K562 (cell line): ENCODE results near the gene WNT3. TPM values are rescaled to one million over a fixed set of nuclear protein-coding genes. Genes with fewer than 3 reads are reported as not detected.

Source experiments
- ATAC-seq: fragments of 200-7000 bp; cut with Tn5 transposase; 3 replicates; pipeline ENCODE4 v1.9.1; 2020; ENCODE audit warnings: moderate library complexity
- BruUV-seq: library from RNA; stranded (reverse); fragments of 400-500 nt; replicated peaks from 2 replicates; lab custom pipeline; 2021; lab: Mats Ljungman, UMichigan
- CTCF ChIA-PET: fragments of 300-600 bp; formaldehyde crosslinking; extraction: SDS; loops from one replicate; lab custom pipeline; 2021; ENCODE audit warnings: low intra/inter-chr PET ratio; lab: Yijun Ruan, JAX
- POLR2A ChIA-PET: fragments of 300-600, 350-650 bp; sonication (Branson Sonifier 250); formaldehyde crosslinking; extraction: SDS; loops from one replicate; lab custom pipeline; 2021; ENCODE audit warnings: antibody characterized with exemption, inconsistent platforms; lab: Yijun Ruan, JAX
- DNase-seq, 4 experiments: peaks; one replicate each; pipeline versions ENCODE4 v3.0.0 to v3.0.0-alpha.2; 2011 to 2018; ENCODE audit warnings: low spot score in 3 of 4, mixed read lengths in 3 of 4; ENCODE audit errors: extremely low read depth in 1 of 4
- FAIRE-seq: peaks from 2 replicates; lab custom pipeline; 2011; peaks lifted over from hg19 to GRCh38; lab: Jason Lieb, UNC
- H2AFZ ChIP-seq: 2 replicates; pipeline ENCODE4 v1.6.0; 2011; ENCODE audit warnings: low read depth, low read length, control low read depth, inconsistent platforms
- H3K27ac ChIP-seq: fragments of 200-600 bp; 3 replicates; pipeline ENCODE4 v1.8.0; 2011; ENCODE audit warnings: low read depth, mild to moderate bottlenecking, control low read depth, inconsistent platforms, low read length, moderate library complexity, mixed read lengths; ENCODE audit errors: extremely low read depth
- H3K27me3 ChIP-seq, 2 experiments: fragments of 300-600 bp in 1 of 2; 2 replicates in 1 of 2; 3 replicates in 1 of 2; pipeline versions ENCODE4 v1.6.0 to v1.8.0; 2011; ENCODE audit warnings: inconsistent platforms in 2 of 2, low read length in 2 of 2, mild to moderate bottlenecking in 1 of 2, mixed read lengths in 1 of 2, moderate library complexity in 1 of 2; ENCODE audit not compliant: control insufficient read depth in 2 of 2, insufficient read depth in 2 of 2
- H3K36me3 ChIP-seq: fragments of 300-600 bp; 3 replicates; pipeline ENCODE4 v1.8.0; 2011; ENCODE audit warnings: mild to moderate bottlenecking, low read length, inconsistent platforms; ENCODE audit not compliant: control insufficient read depth, insufficient read depth
- H3K4me1 ChIP-seq, 2 experiments: fragments of 200-600 bp in 1 of 2; replicated peaks in 1 of 2; 2 replicates in 1 of 2; 3 replicates in 1 of 2; pipeline versions ENCODE4 v1.5.1 to v1.8.0; 2011; ENCODE audit warnings: inconsistent platforms in 2 of 2, low read length in 2 of 2, mild to moderate bottlenecking in 1 of 2, mixed read lengths in 1 of 2, moderate library complexity in 1 of 2; ENCODE audit not compliant: control insufficient read depth in 2 of 2, insufficient read depth in 2 of 2
- H3K4me2 ChIP-seq: 2 replicates; pipeline ENCODE4 v1.6.1; 2011; ENCODE audit warnings: low read length, control low read depth, inconsistent platforms, mixed read lengths; ENCODE audit not compliant: insufficient read depth
- H3K4me3 ChIP-seq: fragments of 200-600 bp; sonication (generic), shearing (Covaris generic); 2 replicates; pipeline ENCODE4 v1.5.1; 2016; ENCODE audit warnings: control low read depth, inconsistent platforms
- H3K79me2 ChIP-seq: fragments of 200-600 bp; 3 replicates; pipeline ENCODE4 v1.8.0; 2011; ENCODE audit warnings: low read length, inconsistent platforms; ENCODE audit not compliant: control insufficient read depth, insufficient read depth
- H3K9ac ChIP-seq, 2 experiments: 2 replicates each; pipeline versions ENCODE4 v1.6.0 to v1.6.1; 2011; ENCODE audit warnings: low read depth in 2 of 2, low read length in 2 of 2, control low read depth in 1 of 2, inconsistent platforms in 1 of 2, mild to moderate bottlenecking in 1 of 2, mixed read lengths in 1 of 2; ENCODE audit not compliant: insufficient read depth in 1 of 2
- H3K9me1 ChIP-seq: one replicate; pipeline ENCODE4 v1.6.0; 2011; ENCODE audit warnings: inconsistent platforms, mild to moderate bottlenecking, low read length, moderate library complexity; ENCODE audit not compliant: control insufficient read depth, insufficient read depth
- H3K9me3 ChIP-seq: replicated peaks from 2 replicates; pipeline ENCODE4 v1.5.1; 2011; ENCODE audit warnings: low read depth, low read length, inconsistent platforms; ENCODE audit not compliant: control insufficient read depth, insufficient read depth
- H4K20me1 ChIP-seq: replicated peaks from 2 replicates; pipeline ENCODE4 v1.6.1; 2011; ENCODE audit warnings: low read length, inconsistent platforms, mixed read lengths; ENCODE audit not compliant: control insufficient read depth, insufficient read depth
- CREBBP ChIP-seq: IDR thresholded peaks from one replicate; pipeline ENCODE4 v1.6.1; 2012; ENCODE audit warnings: low read depth, mild to moderate bottlenecking, control low read depth, inconsistent platforms, low read length
- PTRF ChIP-seq: fragments of 450-650 bp; IDR thresholded peaks from 2 replicates; pipeline ENCODE4 v1.6.1; 2016; ENCODE audit warnings: mild to moderate bottlenecking, missing genetic modification characterization, missing compliant biosample characterization
- TOE1 ChIP-seq, 2 experiments: fragments of 450-650 bp in 1 of 2; sonication (generic) in 1 of 2; formaldehyde crosslinking in 1 of 2; IDR thresholded peaks; 2 replicates each; pipeline versions ENCODE4 v1.7.1 to v1.8.0; 2016 to 2022; ENCODE audit warnings: borderline replicate concordance in 2 of 2, mild to moderate bottlenecking in 2 of 2, antibody characterized with exemption in 1 of 2, inconsistent platforms in 1 of 2, low read depth in 1 of 2, missing genetic modification reagents in 1 of 2, moderate library complexity in 1 of 2
- WGBS: fragments of 100-300 bp; shearing (Covaris generic); methylation state at CpG from one replicate; pipeline ENCODE4 v1.1.6; 2016; ENCODE audit warnings: low coverage, mixed read lengths; ENCODE audit not compliant: insufficient coverage; ENCODE audit errors: missing lambda C conversion rate; 5-methylcytosine and 5-hydroxymethylcytosine counted together
- in situ Hi-C: fragments of 300-500 bp; cut with MboI; formaldehyde crosslinking; loops from 4 replicates; pipeline ENCODE4 v1.15.0; 2018; ENCODE audit warnings: inconsistent platforms, mixed read lengths
- intact Hi-C: fragments of 100-400 bp; cut with micrococcal nuclease; formaldehyde crosslinking; loops from 2 replicates; pipeline ENCODE4 v1.14.2; 2022
- polyA plus RNA-seq, 8 experiments: library from polyadenylated mRNA; depleted of rRNA in 4 of 8; stranded (reverse) in 5 of 8; unstranded in 3 of 8; fragments of >200 nt; fragmentation: Nextera tagmentation in 2 of 8; fragmentation: Illumina TruSeq in 1 of 8; extraction: Ambion mirVana in 2 of 8; extraction: Trizol in 1 of 8; gene quantifications; 2 replicates each; pipeline versions ENCODE4 v1.2.1 to v1.2.3, GENCODE V29; 2011 to 2014; ENCODE audit warnings: inconsistent platforms in 1 of 8, missing spikeins in 1 of 8
- total RNA-seq, 7 experiments: library from RNA; depleted of rRNA in 6 of 7; stranded (reverse); fragments of >200 nt in 6 of 7; fragmentation: Illumina TruSeq in 2 of 7; extraction: Trizol in 2 of 7; gene quantifications; 2 replicates each; pipeline versions ENCODE4 v1.2.1 to v1.2.3, GENCODE V29; 2011 to 2021; ENCODE audit warnings: low replicate concordance in 1 of 7

WNT3 gene
- total and polyA plus RNA-seq, 9 of the 15 experiments (the other 6 are each of a cell fraction or from before 2014, with no cell fraction given): 1.5 to 6.1 (median 3.3) TPM

DNA sequence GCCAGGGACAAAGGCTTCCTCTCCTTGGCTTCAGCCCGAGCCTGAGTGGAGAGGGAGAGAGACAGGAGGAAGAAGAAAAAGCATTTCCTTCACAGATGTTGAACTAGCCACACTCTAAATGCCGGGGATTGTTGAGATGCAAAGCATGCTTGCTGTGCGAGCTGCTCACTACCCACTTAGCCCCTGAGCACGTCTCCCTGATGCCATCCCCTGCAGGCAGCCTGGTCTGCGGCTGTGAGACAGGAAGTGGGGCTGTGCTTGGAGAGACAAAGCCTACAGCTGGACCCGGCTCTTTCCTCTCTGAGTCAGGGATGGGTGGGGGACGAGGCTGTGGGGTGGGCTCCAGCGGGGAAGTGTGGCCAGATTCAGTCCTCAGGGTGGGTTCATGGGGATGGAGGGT, 46.6 kb upstream of the WNT3 start:
- ChIA-PET CTCF (no interaction called here), POLR2A (interaction anchor here (1.1 kb wide), 1 partner anchor 36 kb away, joined by 4 read pairs; no protein-coding TSS in a partner anchor)
- FAIRE-seq: no peak
- no peak overlapping the region for H3K4me3 ChIP-seq
- H3K36me3 ChIP-seq: no peaks in the 10 kb centered on the region
- no peak overlapping the region for H3K4me2 ChIP-seq
- H3K27me3 ChIP-seq: peaks cover 16 to 49% of the 10 kb centered on the region in 2 experiments
- BruUV-seq: no TSS peak
- ATAC-seq: no peak
- no peak overlapping the region for H3K27ac ChIP-seq
- H3K9me3 ChIP-seq: 0 out of 2 replicates have a peak, but pooled peaks cover 2% of the 10 kb centered on the region
- in situ Hi-C loops: no loop called here
- H3K9me1 ChIP-seq: no peaks in the 10 kb centered on the region
- 0% methylated on average over 7 of the region's 8 CpGs for WGBS
- H3K79me2 ChIP-seq: no peaks in the 10 kb centered on the region
- peaks cover 13% of the 10 kb centered on the region; the same call in 1 of the 2 replicates for H4K20me1 ChIP-seq
- no peak overlapping the region for H3K9ac ChIP-seq
- H3K4me1 ChIP-seq: peaks cover 6 to 9% of the 10 kb centered on the region in 2 experiments; a peak in 2 of 5 replicates
- no peak for TF ChIP-seq TOE1 (IDR thresholded peaks at IDR 0.05; ENCODE audit: borderline replicate concordance)
- no peak for TF ChIP-seq TOE1 (CRISPR knock-in tag; IDR thresholded peaks at IDR 0.05; ENCODE audit: borderline replicate concordance, low read depth)
- no peak for TF ChIP-seq PTRF (tag)
- TF ChIP-seq CREBBP: no peak
- DNase-seq: no peak
- no peak overlapping the region for H2AFZ ChIP-seq
- intact Hi-C loops: no loop called here
